HL-60 (cell line): Measurements from ENCODE around the gene STEAP1B.

Experiments used
- DNase-seq, 2 experiments: peaks; one replicate each; pipeline ENCODE4 v3.0.0-alpha.2; 2010 to 2020; ENCODE audit warnings: low read depth in 1 of 2, low spot score in 1 of 2
- H3K27ac ChIP-seq: fragments of 250-450 bp; sonication (Bioruptor Pico); replicated peaks from 2 replicates; pipeline ENCODE4 v1.5.1; 2020; ENCODE audit warnings: mild to moderate bottlenecking, moderate library complexity
- H3K27me3 ChIP-seq: fragments of 250-450 bp; sonication (Bioruptor Pico); 2 replicates; pipeline ENCODE4 v1.5.1; 2021; ENCODE audit warnings: mild to moderate bottlenecking, moderate library complexity; ENCODE audit not compliant: insufficient read depth, poor library complexity, severe bottlenecking
- H3K4me3 ChIP-seq: replicated peaks from 2 replicates; pipeline ENCODE4 v1.5.1; 2011; ENCODE audit warnings: mild to moderate bottlenecking, control low read depth, low read length; ENCODE audit not compliant: insufficient read depth
- GABPA ChIP-seq: IDR thresholded peaks from 2 replicates; pipeline ENCODE4 v1.6.1; 2012; ENCODE audit warnings: low read depth
- POLR2AphosphoS5 ChIP-seq: IDR thresholded peaks from 2 replicates; pipeline ENCODE4 v1.6.1; 2012; ENCODE audit warnings: low read depth
- REST ChIP-seq: IDR thresholded peaks from 2 replicates; pipeline ENCODE4 v1.6.1; 2012; ENCODE audit warnings: low read depth; ENCODE audit not compliant: insufficient replicate concordance
- SPI1 ChIP-seq: IDR thresholded peaks from 2 replicates; pipeline ENCODE4 v1.6.1; 2012; ENCODE audit warnings: low read depth, mild to moderate bottlenecking, borderline replicate concordance
- TF ChIP-seq, protein P1 (sequence below): IDR thresholded peaks from one replicate; pipeline ENCODE4 v1.5.1; 2011; ENCODE audit warnings: low read length, control low read depth, inconsistent platforms; ENCODE audit not compliant: insufficient read depth

STEAP1B gene

DNA sequence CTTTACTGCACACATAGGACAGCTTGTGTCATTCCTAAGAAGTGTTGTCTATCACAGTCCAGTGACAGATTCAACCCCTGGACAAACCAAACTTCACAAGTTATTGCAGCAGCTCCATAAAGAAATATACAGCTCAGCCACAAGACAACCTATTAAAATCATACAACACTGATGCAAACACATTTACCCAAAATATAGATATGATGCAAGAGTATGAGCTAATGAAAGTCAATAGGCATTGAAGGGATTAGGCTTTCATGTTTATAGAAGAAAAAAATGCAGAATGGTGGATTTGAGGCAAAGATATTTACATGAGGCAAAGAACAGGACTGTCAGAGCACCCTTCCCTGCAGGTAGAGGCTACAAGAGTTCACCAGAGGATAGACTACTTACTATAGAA, 128.1 kb downstream of the STEAP1B start:
- TF ChIP-seq SPI1: no peak
- no peak for TF ChIP-seq GABPA
- no peak for TF ChIP-seq REST
- no peak for TF ChIP-seq POLR2AphosphoS5
- TF ChIP-seq, protein P1, sequence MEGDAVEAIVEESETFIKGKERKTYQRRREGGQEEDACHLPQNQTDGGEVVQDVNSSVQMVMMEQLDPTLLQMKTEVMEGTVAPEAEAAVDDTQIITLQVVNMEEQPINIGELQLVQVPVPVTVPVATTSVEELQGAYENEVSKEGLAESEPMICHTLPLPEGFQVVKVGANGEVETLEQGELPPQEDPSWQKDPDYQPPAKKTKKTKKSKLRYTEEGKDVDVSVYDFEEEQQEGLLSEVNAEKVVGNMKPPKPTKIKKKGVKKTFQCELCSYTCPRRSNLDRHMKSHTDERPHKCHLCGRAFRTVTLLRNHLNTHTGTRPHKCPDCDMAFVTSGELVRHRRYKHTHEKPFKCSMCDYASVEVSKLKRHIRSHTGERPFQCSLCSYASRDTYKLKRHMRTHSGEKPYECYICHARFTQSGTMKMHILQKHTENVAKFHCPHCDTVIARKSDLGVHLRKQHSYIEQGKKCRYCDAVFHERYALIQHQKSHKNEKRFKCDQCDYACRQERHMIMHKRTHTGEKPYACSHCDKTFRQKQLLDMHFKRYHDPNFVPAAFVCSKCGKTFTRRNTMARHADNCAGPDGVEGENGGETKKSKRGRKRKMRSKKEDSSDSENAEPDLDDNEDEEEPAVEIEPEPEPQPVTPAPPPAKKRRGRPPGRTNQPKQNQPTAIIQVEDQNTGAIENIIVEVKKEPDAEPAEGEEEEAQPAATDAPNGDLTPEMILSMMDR: no peak
- Histone ChIP-seq H3K4me3 (no peak overlapping the region), H3K27me3 (peaks cover 21% of the 10 kb centered on the region), H3K27ac (no peak overlapping the region)
- no peak for DNase-seq
